Measurements from ENCODE around the gene FNDC4. TPM values are rescaled to one million over a fixed set of nuclear protein-coding genes. Genes with fewer than 3 reads are reported as not detected.
A peak's percentile ranks its signal among the peaks of the same experiment; 100 is the strongest.

FNDC4 gene
- total and polyA plus RNA-seq, 4 donors: 11.4 to 165 (median 41.8) TPM

- 67% methylated on average over 13 of the region's 13 CpGs for whole genome bisulfite sequencing
- TF ChIP-seq FOXA1 (IDR thresholded peaks at IDR 0.05) (no peak), ZBTB33 (IDR thresholded peaks at IDR 0.05) (no peak), SP1 (IDR thresholded peaks at IDR 0.05) (no peak), FOXA2 (IDR thresholded peaks at IDR 0.05) (no peak), RAD21 (IDR thresholded peaks at IDR 0.05) (no peak), HNF4A (conservative IDR thresholded peaks at IDR 0.05) (no peak)
- peak overlapping the region; percentile 90 to 97 for H3K27ac ChIP-seq (ENCODE audit: low read depth in 1 of 2, low read length in 2 of 2)
- H3K9ac ChIP-seq (ENCODE audit: low read depth in 1 of 2, low read length in 2 of 2): peak overlapping the region; percentile 59 to 70
- H3K36me3 ChIP-seq (ENCODE audit: control insufficient read depth in 4 of 4, insufficient read depth in 3 of 4, low read depth in 1 of 4, low read length in 3 of 4): peaks cover 7 to 19% (median 12%) of the 10 kb centered on the region in 4 donors
- H3K9me3 ChIP-seq (ENCODE audit: control insufficient read depth in 4 of 4, low read length in 3 of 4): no peaks in the 10 kb centered on the region
- no peak for DNase-seq (ENCODE audit: low spot score)
- no peaks in the 10 kb centered on the region for H3K27me3 ChIP-seq (ENCODE audit: control insufficient read depth in 4 of 4, insufficient read depth in 4 of 4, low read length in 3 of 4)
- H3K4me3 ChIP-seq (ENCODE audit: low read depth in 1 of 3, low read length in 3 of 3): peak overlapping the region; percentile 75 to 87 (median 78)
- H3K4me1 ChIP-seq (ENCODE audit: control insufficient read depth in 4 of 4, insufficient read depth in 4 of 4, low read length in 3 of 4): peaks cover 8 to 54% (median 31%) of the 10 kb centered on the region in 4 donors
These were observed 1.1 kb downstream of the FNDC4 start for GRCh38 chr2:27493948-27494283.

- TF ChIP-seq REST (IDR thresholded peaks at IDR 0.05) (no peak), ZBTB33 (IDR thresholded peaks at IDR 0.05) (no peak), RAD21 (IDR thresholded peaks at IDR 0.05) (no peak), FOXA1 (IDR thresholded peaks at IDR 0.05) (no peak), MAX (IDR thresholded peaks at IDR 0.05) (no peak), RXRA (IDR thresholded peaks at IDR 0.05) (no peak), CTCF (IDR thresholded peaks at IDR 0.05; ENCODE audit: low read depth, low read length, missing input control) (no peak), YY1 (IDR thresholded peaks at IDR 0.05) (no peak), FOXA2 (IDR thresholded peaks at IDR 0.05) (no peak), EGR1 (IDR thresholded peaks at IDR 0.05; ENCODE audit: low read depth in 2 of 2) (no peak), TAF1 (conservative IDR thresholded peaks at IDR 0.05) (no peak), GABPA (IDR thresholded peaks at IDR 0.05 in 1 of 2, conservative IDR thresholded peaks at IDR 0.05 in 1 of 2) (no peak), ATF3 (IDR thresholded peaks at IDR 0.05) (no peak), HNF4A (conservative IDR thresholded peaks at IDR 0.05) (no peak), NR2F2 (IDR thresholded peaks at IDR 0.05) (no peak)
- Histone ChIP-seq H3K27ac (ENCODE audit: low read depth in 1 of 2, low read length in 2 of 2) (peak overlapping the region; percentile 90 to 97), H3K27me3 (ENCODE audit: control insufficient read depth in 4 of 4, insufficient read depth in 4 of 4, low read length in 3 of 4) (no peaks in the 10 kb centered on the region), H3K4me1 (ENCODE audit: control insufficient read depth in 4 of 4, insufficient read depth in 4 of 4, low read length in 3 of 4) (peaks cover 2 to 44% (median 23%) of the 10 kb centered on the region in 4 donors), H3K9ac (ENCODE audit: low read depth in 1 of 2, low read length in 2 of 2) (no peak overlapping the region), H3K4me3 (ENCODE audit: low read depth in 1 of 3, low read length in 3 of 3) (no peak overlapping the region), H3K36me3 (ENCODE audit: control insufficient read depth in 4 of 4, insufficient read depth in 3 of 4, low read depth in 1 of 4, low read length in 3 of 4) (peaks cover 7 to 19% (median 12%) of the 10 kb centered on the region in 4 donors), H3K9me3 (ENCODE audit: control insufficient read depth in 4 of 4, low read length in 3 of 4) (no peaks in the 10 kb centered on the region)
- DNase-seq (ENCODE audit: low spot score): no peak
- 95% methylated on average over 4 of the region's 4 CpGs for WGBS
These were observed 2.4 kb downstream of the FNDC4 start for GRCh38 chr2:27492557-27492956.
